Glutamatergic neuron (in vitro differentiated cells): ENCODE data around the gene FHIT. TPM values are rescaled to one million over a fixed set of nuclear protein-coding genes. Genes with fewer than 3 reads are reported as not detected.

ENCODE experiments used
- DNase-seq: peaks from one replicate; pipeline ENCODE4 v3.0.0; 2022
- H3K27ac Mint-ChIP-seq: one replicate; pipeline ENCODE4 v1.8.0; 2020; ENCODE audit warnings: mild to moderate bottlenecking, mixed read lengths, inconsistent platforms; ENCODE audit not compliant: unreplicated experiment
- H3K27me3 Mint-ChIP-seq: one replicate; pipeline ENCODE4 v1.8.0; 2020; ENCODE audit warnings: mild to moderate bottlenecking, moderate library complexity, mixed read lengths, inconsistent platforms; ENCODE audit not compliant: unreplicated experiment
- H3K36me3 Mint-ChIP-seq: one replicate; pipeline ENCODE4 v1.8.0; 2020; ENCODE audit warnings: mild to moderate bottlenecking, mixed read lengths, inconsistent platforms; ENCODE audit not compliant: unreplicated experiment
- H3K4me1 Mint-ChIP-seq: one replicate; pipeline ENCODE4 v1.8.0; 2020; ENCODE audit warnings: mild to moderate bottlenecking, low read depth, mixed read lengths, inconsistent platforms; ENCODE audit not compliant: unreplicated experiment
- H3K4me3 Mint-ChIP-seq: one replicate; pipeline ENCODE4 v1.8.0; 2020; ENCODE audit warnings: mild to moderate bottlenecking, mixed read lengths, inconsistent platforms; ENCODE audit not compliant: unreplicated experiment
- H3K9me3 Mint-ChIP-seq: one replicate; pipeline ENCODE4 v1.8.0; 2020; ENCODE audit warnings: mild to moderate bottlenecking, moderate library complexity, mixed read lengths, inconsistent platforms; ENCODE audit not compliant: unreplicated experiment
- CTCF ChIP-seq: fragments of 200-600 bp; sonication (generic); IDR thresholded peaks from one replicate; pipeline ENCODE4 v1.5.0; 2021; ENCODE audit not compliant: partially characterized antibody, unreplicated experiment
- total RNA-seq: library from RNA; stranded (reverse); fragmentation: NEBNext Ultra II Directional; extraction: Animal tissue kit (Norgen Biotek cat#: 25700); gene quantifications from one replicate; pipeline ENCODE4 v1.2.1, GENCODE V29; 2021; ENCODE audit not compliant: unreplicated experiment

FHIT gene
- total RNA-seq, 1 donor from 2014 or later = 15.2 TPM

DNA sequence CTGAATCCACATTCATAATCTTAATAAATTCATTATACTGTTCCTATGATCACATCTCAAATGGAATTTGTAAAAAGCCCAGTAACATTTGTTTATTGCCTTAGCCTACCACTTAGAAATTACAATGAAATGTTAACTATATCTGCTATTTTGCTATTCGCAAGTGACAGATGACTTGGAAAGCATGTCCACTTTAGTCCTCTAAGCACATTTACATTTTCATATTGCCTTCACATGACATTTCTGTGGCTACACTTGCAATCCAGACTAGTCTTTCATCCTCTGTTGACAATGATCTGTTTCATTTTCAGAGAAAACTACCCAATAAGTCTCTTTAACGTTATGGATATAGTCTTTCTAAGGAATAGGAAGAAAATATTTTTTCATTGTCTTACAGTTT is 741.8 kb downstream of the FHIT start:
- Mint-ChIP-seq H3K4me3 (no peak overlapping the region), H3K4me1 (no peaks in the 10 kb centered on the region), H3K27me3 (peaks cover 2% of the 10 kb centered on the region), H3K27ac (no peak overlapping the region), H3K9me3 (no peaks in the 10 kb centered on the region), H3K36me3 (no peaks in the 10 kb centered on the region)
- DNase-seq = no peak
- TF ChIP-seq CTCF = no peak

GRCh38 chr3:60504827-60505457 is 746.3 kb downstream of the FHIT start:
- Mint-ChIP-seq H3K4me1 (no peaks in the 10 kb centered on the region), H3K27me3 (no peaks in the 10 kb centered on the region), H3K9me3 (no peaks in the 10 kb centered on the region), H3K27ac (no peak overlapping the region), H3K4me3 (no peak overlapping the region), H3K36me3 (no peaks in the 10 kb centered on the region)
- no peak for DNase-seq
- TF ChIP-seq CTCF = no peak

DNA sequence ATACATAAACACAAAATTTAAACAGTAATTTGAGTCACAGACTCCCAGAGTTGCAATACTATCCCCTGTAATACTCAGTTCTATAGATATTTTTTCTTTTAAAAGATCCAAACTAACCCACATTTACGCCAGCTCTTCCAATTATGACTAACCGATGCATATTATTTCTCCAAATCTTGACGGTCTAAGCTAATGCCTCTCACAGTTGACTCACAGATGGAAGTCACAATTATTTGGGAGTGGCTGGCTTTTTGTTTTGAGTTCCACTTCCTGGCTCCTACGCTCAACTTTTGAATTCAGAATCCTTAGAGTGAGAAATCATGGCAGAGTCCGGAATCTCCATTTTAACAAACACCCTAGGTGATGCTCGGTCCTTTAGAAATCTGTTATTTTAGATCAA is 749.9 kb downstream of the FHIT start:
- H3K27ac Mint-ChIP-seq = no peak overlapping the region
- DNase-seq = no peak
- H3K4me1 Mint-ChIP-seq = no peaks in the 10 kb centered on the region
- no peak for TF ChIP-seq CTCF
- H3K4me3 Mint-ChIP-seq = no peak overlapping the region
- H3K27me3 Mint-ChIP-seq = peaks cover 3% of the 10 kb centered on the region
- H3K9me3 Mint-ChIP-seq = no peaks in the 10 kb centered on the region
- H3K36me3 Mint-ChIP-seq = no peaks in the 10 kb centered on the region

- H3K27me3 Mint-ChIP-seq = peaks cover 3% of the 10 kb centered on the region
- TF ChIP-seq CTCF = no peak
- H3K4me1 Mint-ChIP-seq = no peaks in the 10 kb centered on the region
- DNase-seq = no peak
- no peaks in the 10 kb centered on the region for H3K36me3 Mint-ChIP-seq
- no peak overlapping the region for H3K4me3 Mint-ChIP-seq
- H3K9me3 Mint-ChIP-seq = no peaks in the 10 kb centered on the region
- no peak overlapping the region for H3K27ac Mint-ChIP-seq
Measured at GRCh38 chr3:60497902-60498301, 753.4 kb downstream of the FHIT start.

GRCh38 chr3:60490992-60491391 is 760.3 kb downstream of the FHIT start:
- DNase-seq = no peak

More at GRCh38 chr3:60490992-60491391, 760.3 kb downstream of the FHIT start:
- Mint-ChIP-seq H3K36me3 (no peaks in the 10 kb centered on the region), H3K4me1 (no peaks in the 10 kb centered on the region), H3K27ac (no peak overlapping the region), H3K9me3 (no peaks in the 10 kb centered on the region), H3K27me3 (no peaks in the 10 kb centered on the region), H3K4me3 (no peak overlapping the region)
- no peak for TF ChIP-seq CTCF
